MCF 10A (cell line): Measurements from ENCODE around the gene PRG3. TPM values are rescaled to one million over a fixed set of nuclear protein-coding genes. Genes with fewer than 3 reads are reported as not detected.
"Not testable (repeated sequence)": the region's sequence is repeated elsewhere in the genome, so short reads cannot be mapped to it uniquely, and the experiment has no call there.

Experiments
- BruUV-seq: library from RNA; stranded (reverse); fragments of 400-500 nt; replicated peaks from 2 replicates; lab custom pipeline; 2021; lab: Mats Ljungman, UMichigan
- CTCF ChIA-PET: fragments of 300-600 bp; sonication (Branson Sonifier 250); formaldehyde crosslinking; extraction: SDS; loops from one replicate; lab custom pipeline; 2021; ENCODE audit warnings: antibody characterized with exemption, inconsistent platforms; lab: Yijun Ruan, JAX
- POLR2A ChIA-PET: fragments of 300-600, 350-650 bp; sonication (Branson Sonifier 250); formaldehyde crosslinking; extraction: SDS; loops from one replicate; lab custom pipeline; 2020; ENCODE audit warnings: antibody characterized with exemption, inconsistent platforms; lab: Yijun Ruan, JAX
- DNase-seq: peaks from one replicate; pipeline ENCODE4 v3.0.0-alpha.2; 2018; ENCODE audit not compliant: unreplicated experiment
- H3K27ac Mint-ChIP-seq: one replicate; pipeline ENCODE4 v1.8.0; 2022; ENCODE audit warnings: mild to moderate bottlenecking, low read depth, mixed read lengths; ENCODE audit not compliant: unreplicated experiment
- H3K27me3 Mint-ChIP-seq: one replicate; pipeline ENCODE4 v1.8.0; 2022; ENCODE audit warnings: mixed read lengths; ENCODE audit not compliant: insufficient read depth, unreplicated experiment
- H3K36me3 Mint-ChIP-seq: one replicate; pipeline ENCODE4 v1.8.0; 2022; ENCODE audit warnings: mild to moderate bottlenecking, moderate library complexity, mixed read lengths; ENCODE audit not compliant: insufficient read depth, unreplicated experiment
- H3K4me1 Mint-ChIP-seq: one replicate; pipeline ENCODE4 v1.8.0; 2022; ENCODE audit warnings: mixed read lengths; ENCODE audit not compliant: insufficient read depth, unreplicated experiment
- H3K4me3 Mint-ChIP-seq: one replicate; pipeline ENCODE4 v1.8.0; 2022; ENCODE audit warnings: mild to moderate bottlenecking, moderate library complexity, mixed read lengths; ENCODE audit not compliant: unreplicated experiment
- H3K9me3 Mint-ChIP-seq: one replicate; pipeline ENCODE4 v1.8.0; 2022; ENCODE audit warnings: mixed read lengths; ENCODE audit not compliant: unreplicated experiment
- intact Hi-C: fragments of 100-400 bp; cut with micrococcal nuclease; formaldehyde crosslinking; loops from 2 replicates; pipeline ENCODE4 v1.14.1; 2022
- total RNA-seq: library from RNA; stranded (reverse); gene quantifications from 2 replicates; pipeline ENCODE4 v1.2.3, GENCODE V29; 2022
- TF ChIP-seq, protein P1 (sequence below): fragments of 200-600 bp; IDR thresholded peaks from one replicate; pipeline ENCODE4 v1.8.0; 2022; ENCODE audit warnings: antibody characterized with exemption, mild to moderate bottlenecking; ENCODE audit not compliant: unreplicated experiment

Gene PRG3
- total RNA-seq, 1 experiment from 2014 or later, result not detected

DNA sequence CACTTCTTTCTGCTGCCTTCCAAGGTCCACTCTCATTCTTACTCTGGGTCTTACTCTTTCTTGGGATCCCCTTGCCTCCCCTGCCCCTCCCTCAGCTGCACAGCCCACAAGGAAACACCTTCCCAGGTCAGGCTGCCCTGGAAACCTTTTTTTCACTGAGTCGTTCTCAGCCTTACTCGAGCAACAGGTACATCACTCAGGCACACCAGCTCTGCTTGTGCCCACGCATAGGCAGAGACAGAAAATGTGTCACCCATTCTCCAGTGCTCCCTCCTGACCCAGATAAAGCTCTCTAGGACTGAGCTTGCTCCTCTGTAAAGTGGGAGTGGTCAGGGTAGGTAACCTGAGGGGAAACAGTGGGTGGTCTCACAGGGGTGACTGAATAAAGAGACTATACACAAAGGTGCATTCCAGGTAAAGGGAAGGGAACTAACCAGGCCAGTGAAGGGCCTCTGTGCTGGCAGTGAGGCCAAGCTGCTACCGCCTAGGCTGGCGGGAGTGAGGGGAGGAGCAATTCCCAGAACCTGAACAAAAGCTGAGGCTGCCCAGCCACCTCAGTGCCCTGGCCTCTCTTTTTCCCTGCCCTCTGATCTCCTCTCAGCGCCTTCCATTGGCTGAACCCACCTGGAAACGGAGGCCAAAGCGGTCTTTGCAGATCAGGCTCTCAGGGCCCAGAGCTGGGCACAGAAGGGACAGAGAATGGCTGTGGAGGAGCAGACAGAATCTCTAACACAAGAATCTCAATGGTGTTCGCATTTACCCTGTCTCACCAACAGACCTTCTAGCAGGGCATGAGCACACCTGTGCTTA, 15.9 kb downstream of the PRG3 start:
- Mint-ChIP-seq H3K4me3 (no peak overlapping the region), H3K9me3 (no peaks in the 10 kb centered on the region), H3K4me1 (peaks cover 10% of the 10 kb centered on the region), H3K27ac (no peak overlapping the region), H3K27me3 (no peaks in the 10 kb centered on the region), H3K36me3 (no peaks in the 10 kb centered on the region)
- POLR2A ChIA-PET, result no interaction called here
- DNase-seq, result no peak
- CTCF ChIA-PET, result interaction anchor here (0.7 to 1.1 kb wide), 3 partner anchors 19 to 162 kb away, joined by 3 to 5 read pairs (median 4); no protein-coding TSS in a partner anchor
- intact Hi-C loops, result no loop called here
- BruUV-seq, result no TSS peak
- TF ChIP-seq, protein P1, sequence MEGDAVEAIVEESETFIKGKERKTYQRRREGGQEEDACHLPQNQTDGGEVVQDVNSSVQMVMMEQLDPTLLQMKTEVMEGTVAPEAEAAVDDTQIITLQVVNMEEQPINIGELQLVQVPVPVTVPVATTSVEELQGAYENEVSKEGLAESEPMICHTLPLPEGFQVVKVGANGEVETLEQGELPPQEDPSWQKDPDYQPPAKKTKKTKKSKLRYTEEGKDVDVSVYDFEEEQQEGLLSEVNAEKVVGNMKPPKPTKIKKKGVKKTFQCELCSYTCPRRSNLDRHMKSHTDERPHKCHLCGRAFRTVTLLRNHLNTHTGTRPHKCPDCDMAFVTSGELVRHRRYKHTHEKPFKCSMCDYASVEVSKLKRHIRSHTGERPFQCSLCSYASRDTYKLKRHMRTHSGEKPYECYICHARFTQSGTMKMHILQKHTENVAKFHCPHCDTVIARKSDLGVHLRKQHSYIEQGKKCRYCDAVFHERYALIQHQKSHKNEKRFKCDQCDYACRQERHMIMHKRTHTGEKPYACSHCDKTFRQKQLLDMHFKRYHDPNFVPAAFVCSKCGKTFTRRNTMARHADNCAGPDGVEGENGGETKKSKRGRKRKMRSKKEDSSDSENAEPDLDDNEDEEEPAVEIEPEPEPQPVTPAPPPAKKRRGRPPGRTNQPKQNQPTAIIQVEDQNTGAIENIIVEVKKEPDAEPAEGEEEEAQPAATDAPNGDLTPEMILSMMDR, result no peak

DNA sequence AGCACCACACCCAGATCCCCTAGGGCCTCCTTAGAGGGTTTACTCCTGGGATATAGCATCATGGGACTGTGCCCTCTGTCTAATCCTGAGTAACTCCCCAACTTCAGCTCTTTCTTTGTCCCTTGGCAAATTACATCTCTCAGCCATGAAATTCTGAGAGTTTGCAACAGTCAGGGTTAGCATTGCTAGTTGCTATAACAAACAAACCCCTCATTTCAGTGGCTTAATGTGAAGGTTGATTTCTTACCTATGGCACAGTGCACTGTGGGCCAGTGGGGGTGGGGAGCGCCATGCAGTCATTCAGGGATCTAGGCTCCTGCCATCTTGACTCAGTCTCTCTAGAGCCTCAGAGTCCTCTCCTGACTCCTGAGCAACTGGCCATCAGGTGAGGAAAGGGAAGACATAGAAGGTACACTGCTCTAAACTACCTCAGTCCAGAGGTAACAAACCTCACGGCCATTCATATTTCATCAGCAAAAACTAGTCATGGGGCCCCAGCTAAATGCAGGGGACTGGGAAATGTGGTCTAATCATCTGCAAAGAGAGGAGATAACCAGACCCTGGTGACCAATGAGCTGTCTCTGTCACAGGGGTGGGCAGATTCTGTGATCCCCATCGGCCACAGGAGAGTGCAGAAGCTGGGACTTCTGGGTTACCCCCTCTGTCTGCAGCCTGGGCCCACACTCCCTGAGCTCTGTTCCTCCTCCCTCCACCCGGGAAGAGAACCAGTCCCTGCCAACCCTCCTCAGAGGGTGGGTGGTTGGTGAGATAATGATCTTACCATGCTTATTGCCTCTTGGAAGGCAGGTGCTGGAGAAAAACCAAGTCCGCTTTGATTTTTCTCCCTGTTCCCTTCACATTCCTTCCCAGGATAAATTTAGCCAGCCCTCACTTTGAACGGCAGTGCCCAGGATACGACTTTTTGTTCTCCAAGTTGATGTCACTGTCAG, 17.5 kb downstream of the PRG3 start:
- no peak for DNase-seq
- TF ChIP-seq, protein P1, result no peak
- no peaks in the 10 kb centered on the region for H3K27me3 Mint-ChIP-seq
- BruUV-seq, result no TSS peak
- ChIA-PET CTCF (interaction anchor here (0.8 to 9.3 kb wide), 4 partner anchors 16 to 280 kb away, joined by 3 to 84 read pairs (median 4); no protein-coding TSS in a partner anchor), POLR2A (interaction anchor here (0.5 kb wide), 1 partner anchor 89 kb away, joined by 3 read pairs; no protein-coding TSS in a partner anchor)
- H3K36me3 Mint-ChIP-seq, result no peaks in the 10 kb centered on the region
- peaks cover 3% of the 10 kb centered on the region for H3K4me1 Mint-ChIP-seq
- H3K4me3 Mint-ChIP-seq, result no peak overlapping the region
- no peaks in the 10 kb centered on the region for H3K9me3 Mint-ChIP-seq
- intact Hi-C loops, result no loop called here
- no peak overlapping the region for H3K27ac Mint-ChIP-seq

DNA sequence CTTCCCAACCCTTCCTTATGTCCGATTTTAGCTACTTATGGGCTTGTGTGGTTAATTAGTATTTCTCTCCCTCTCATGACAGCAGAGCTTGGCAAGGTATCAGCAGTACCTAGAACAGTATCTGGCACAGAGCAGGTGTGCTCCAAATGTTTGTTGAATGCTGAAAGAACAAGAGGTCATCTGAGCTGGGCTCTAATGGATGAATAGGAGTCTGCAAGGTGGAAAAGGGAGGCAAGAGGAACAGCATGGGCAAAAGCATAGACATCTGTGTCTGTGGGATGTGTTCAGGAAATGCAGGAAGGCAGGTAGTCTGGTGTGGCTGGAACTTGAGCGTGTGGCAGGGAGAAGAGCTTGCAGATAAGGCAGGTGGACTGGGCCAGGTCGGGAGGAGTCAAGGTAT, 19.0 kb downstream of the PRG3 start:
- Mint-ChIP-seq H3K36me3 (no peaks in the 10 kb centered on the region), H3K27me3 (no peaks in the 10 kb centered on the region), H3K4me3 (no peak overlapping the region), H3K4me1 (no peaks in the 10 kb centered on the region), H3K9me3 (no peaks in the 10 kb centered on the region), H3K27ac (no peak overlapping the region)
- TF ChIP-seq, protein P1, result no peak
- POLR2A ChIA-PET, result no interaction called here
- no TSS peak for BruUV-seq
- no peak for DNase-seq
- intact Hi-C loops, result no loop called here
- CTCF ChIA-PET, result interaction anchor here (0.6 to 9.3 kb wide), 5 partner anchors 14 to 311 kb away, joined by 3 to 84 read pairs (median 3); no protein-coding TSS in a partner anchor

DNA sequence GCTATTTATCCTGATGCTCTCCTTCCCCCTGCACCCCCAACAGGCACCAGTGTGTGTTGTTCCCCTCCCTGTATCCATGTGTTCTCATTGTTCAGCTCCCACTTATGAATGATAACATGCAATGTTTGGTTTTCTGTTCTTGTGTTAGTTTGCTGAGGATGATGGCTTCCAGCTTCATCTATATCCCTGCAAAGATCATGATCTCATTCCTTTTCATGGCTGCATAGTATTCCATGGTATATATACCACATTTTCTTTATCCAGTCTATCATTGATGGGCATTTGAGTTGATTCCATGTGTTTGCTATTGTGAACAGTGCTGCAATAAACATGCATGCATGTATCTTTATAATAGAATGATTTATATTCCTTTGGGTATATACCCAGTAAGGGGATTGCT, 19.5 kb downstream of the PRG3 start:
- H3K9me3 Mint-ChIP-seq, POLR2A ChIA-PET, intact Hi-C loops: not testable (repeated sequence)

More for the DNA sequence above, 19.5 kb downstream of the PRG3 start:
- not testable (repeated sequence) for H3K4me1 Mint-ChIP-seq, H3K4me3 Mint-ChIP-seq, DNase-seq, H3K27me3 Mint-ChIP-seq, H3K36me3 Mint-ChIP-seq, BruUV-seq, H3K27ac Mint-ChIP-seq
- CTCF ChIA-PET, result interaction anchor here (9.3 kb wide), 1 partner anchor 14 kb away, joined by 84 read pairs; no protein-coding TSS in a partner anchor
